Stimulated activated CD4-positive, alpha-beta T cell treated with anti-CD3 and anti-CD28 coated beads, Interleukin-1b, Interleukin-23, amount 100 ng/mL, for 24 hours (primary cell): Measurements from ENCODE around the gene DSTN.
"Not testable (repeated sequence)": the region's sequence is repeated elsewhere in the genome, so short reads cannot be mapped to it uniquely, and the experiment has no call there.

Source experiments
- DNase-seq, 4 experiments: peaks; one replicate each; pipeline ENCODE4 v3.0.0-alpha.2; 2020; ENCODE audit warnings: low read depth in 4 of 4, low spot score in 1 of 4

DSTN gene

GRCh38 chr20:17648791-17649730 is 79.2 kb downstream of the DSTN start:
- DNase-seq: peak in 1 of 4 experiments; percentile 8

GRCh38 chr20:17650301-17651128 is 80.6 kb downstream of the DSTN start:
- DNase-seq: no peak

- DNase-seq: no peak
These were observed 81.4 kb downstream of the DSTN start for GRCh38 chr20:17651129-17651759.

GRCh38 chr20:17651760-17652388 is 82.0 kb downstream of the DSTN start:
- no peak for DNase-seq

- no peak for DNase-seq
These were observed 82.5 kb downstream of the DSTN start for GRCh38 chr20:17652411-17652810.

- no peak for DNase-seq
These were observed 84.2 kb downstream of the DSTN start for GRCh38 chr20:17653835-17654648.

GRCh38 chr20:17654649-17655285 is 84.9 kb downstream of the DSTN start:
- no peak for DNase-seq

- no peak for DNase-seq
These were observed 85.4 kb downstream of the DSTN start for GRCh38 chr20:17655286-17655651.

- no peak for DNase-seq
These were observed 86.1 kb downstream of the DSTN start for GRCh38 chr20:17655865-17656479.

- DNase-seq: no peak
These were observed 87.4 kb downstream of the DSTN start for GRCh38 chr20:17657079-17657825.

GRCh38 chr20:17657898-17658647 is 88.2 kb downstream of the DSTN start:
- no peak for DNase-seq

GRCh38 chr20:17658648-17658993 is 88.7 kb downstream of the DSTN start:
- no peak for DNase-seq

GRCh38 chr20:17659344-17659743 is 89.5 kb downstream of the DSTN start:
- DNase-seq: not testable (repeated sequence)
